WTC11 (cell line): ENCODE results near the gene NCAPD2.

ENCODE experiments used
- NR2C2 ChIP-seq: sonication (generic); formaldehyde crosslinking; IDR thresholded peaks from 2 replicates; pipeline ENCODE4 v1.8.0; 2022; ENCODE audit warnings: mild to moderate bottlenecking, missing genetic modification reagents
- SP1 ChIP-seq: sonication (generic); formaldehyde crosslinking; conservative IDR thresholded peaks from 2 replicates; pipeline ENCODE4 v1.8.1; 2022; ENCODE audit warnings: missing genetic modification reagents
- TF ChIP-seq, protein P1 (sequence below): fragments of 200-600 bp; IDR thresholded peaks from 2 replicates; pipeline ENCODE4 v1.8.0; 2022; ENCODE audit warnings: antibody characterized with exemption
- TF ChIP-seq, protein P2 (sequence below): sonication (generic); formaldehyde crosslinking; IDR thresholded peaks from 2 replicates; pipeline ENCODE4 v1.8.1; 2023; ENCODE audit warnings: mild to moderate bottlenecking, missing genetic modification reagents
- TF ChIP-seq, protein P3 (sequence below): fragments of 250-450 bp; sonication (Bioruptor Pico); IDR thresholded peaks from 2 replicates; pipeline ENCODE4 v1.9.0; 2021; ENCODE audit warnings: moderate library complexity, mild to moderate bottlenecking, inconsistent platforms, borderline replicate concordance
- TF ChIP-seq, protein P4 (sequence below): sonication (generic); formaldehyde crosslinking; IDR thresholded peaks from 2 replicates; pipeline ENCODE4 v1.8.1; 2022; ENCODE audit warnings: low read depth, missing genetic modification reagents, borderline replicate concordance

DNA sequence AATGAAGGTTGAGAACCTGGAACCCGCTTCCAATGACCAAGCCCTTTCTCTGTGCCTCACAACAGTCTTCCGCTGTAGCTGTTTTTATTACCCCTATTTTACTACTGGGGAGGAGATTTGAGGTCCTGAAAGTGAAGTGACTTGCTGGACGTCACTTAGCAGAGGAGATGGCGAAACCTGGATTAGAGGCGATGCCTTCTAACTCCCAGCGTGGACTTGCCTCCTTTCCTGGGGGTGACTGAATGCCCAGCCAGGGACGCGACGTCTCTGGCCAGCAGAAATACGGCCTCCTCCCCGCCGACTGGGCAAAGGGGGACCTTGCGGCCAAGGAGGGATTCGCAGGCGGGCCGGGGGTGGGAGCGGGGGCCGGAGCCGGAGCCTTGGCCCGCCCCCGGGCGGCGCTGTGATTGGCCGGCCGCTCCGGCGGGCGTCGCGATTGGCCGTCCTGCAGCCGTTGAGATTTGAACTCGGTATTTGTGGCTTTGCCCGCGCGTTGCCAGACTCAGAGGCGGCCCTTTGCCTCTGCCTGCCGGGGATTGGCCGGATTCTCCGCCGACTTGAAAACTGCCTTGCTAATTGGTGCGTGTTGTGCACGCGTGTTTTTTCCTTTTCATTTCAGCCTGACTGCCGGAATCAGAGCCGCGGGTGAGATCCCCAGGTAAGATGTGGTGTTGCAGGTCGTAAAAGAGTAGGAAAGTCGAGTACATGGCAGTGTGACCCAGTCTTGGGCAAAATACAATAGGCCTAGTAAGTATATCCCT is at the start of gene NCAPD2:
- TF ChIP-seq, protein P1, sequence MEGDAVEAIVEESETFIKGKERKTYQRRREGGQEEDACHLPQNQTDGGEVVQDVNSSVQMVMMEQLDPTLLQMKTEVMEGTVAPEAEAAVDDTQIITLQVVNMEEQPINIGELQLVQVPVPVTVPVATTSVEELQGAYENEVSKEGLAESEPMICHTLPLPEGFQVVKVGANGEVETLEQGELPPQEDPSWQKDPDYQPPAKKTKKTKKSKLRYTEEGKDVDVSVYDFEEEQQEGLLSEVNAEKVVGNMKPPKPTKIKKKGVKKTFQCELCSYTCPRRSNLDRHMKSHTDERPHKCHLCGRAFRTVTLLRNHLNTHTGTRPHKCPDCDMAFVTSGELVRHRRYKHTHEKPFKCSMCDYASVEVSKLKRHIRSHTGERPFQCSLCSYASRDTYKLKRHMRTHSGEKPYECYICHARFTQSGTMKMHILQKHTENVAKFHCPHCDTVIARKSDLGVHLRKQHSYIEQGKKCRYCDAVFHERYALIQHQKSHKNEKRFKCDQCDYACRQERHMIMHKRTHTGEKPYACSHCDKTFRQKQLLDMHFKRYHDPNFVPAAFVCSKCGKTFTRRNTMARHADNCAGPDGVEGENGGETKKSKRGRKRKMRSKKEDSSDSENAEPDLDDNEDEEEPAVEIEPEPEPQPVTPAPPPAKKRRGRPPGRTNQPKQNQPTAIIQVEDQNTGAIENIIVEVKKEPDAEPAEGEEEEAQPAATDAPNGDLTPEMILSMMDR: no peak
- peak; percentile 45; the same call in 1 of the 2 replicates for TF ChIP-seq NR2C2 (CRISPR knock-in tag)
- TF ChIP-seq, protein P2, sequence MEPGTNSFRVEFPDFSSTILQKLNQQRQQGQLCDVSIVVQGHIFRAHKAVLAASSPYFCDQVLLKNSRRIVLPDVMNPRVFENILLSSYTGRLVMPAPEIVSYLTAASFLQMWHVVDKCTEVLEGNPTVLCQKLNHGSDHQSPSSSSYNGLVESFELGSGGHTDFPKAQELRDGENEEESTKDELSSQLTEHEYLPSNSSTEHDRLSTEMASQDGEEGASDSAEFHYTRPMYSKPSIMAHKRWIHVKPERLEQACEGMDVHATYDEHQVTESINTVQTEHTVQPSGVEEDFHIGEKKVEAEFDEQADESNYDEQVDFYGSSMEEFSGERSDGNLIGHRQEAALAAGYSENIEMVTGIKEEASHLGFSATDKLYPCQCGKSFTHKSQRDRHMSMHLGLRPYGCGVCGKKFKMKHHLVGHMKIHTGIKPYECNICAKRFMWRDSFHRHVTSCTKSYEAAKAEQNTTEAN: no peak
- TF ChIP-seq, protein P3, sequence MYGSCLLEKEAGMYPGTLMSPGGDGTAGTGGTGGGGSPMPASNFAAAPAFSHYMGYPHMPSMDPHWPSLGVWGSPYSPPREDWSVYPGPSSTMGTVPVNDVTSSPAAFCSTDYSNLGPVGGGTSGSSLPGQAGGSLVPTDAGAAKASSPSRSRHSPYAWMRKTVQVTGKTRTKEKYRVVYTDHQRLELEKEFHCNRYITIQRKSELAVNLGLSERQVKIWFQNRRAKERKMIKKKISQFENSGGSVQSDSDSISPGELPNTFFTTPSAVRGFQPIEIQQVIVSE: no peak
- TF ChIP-seq, protein P4, sequence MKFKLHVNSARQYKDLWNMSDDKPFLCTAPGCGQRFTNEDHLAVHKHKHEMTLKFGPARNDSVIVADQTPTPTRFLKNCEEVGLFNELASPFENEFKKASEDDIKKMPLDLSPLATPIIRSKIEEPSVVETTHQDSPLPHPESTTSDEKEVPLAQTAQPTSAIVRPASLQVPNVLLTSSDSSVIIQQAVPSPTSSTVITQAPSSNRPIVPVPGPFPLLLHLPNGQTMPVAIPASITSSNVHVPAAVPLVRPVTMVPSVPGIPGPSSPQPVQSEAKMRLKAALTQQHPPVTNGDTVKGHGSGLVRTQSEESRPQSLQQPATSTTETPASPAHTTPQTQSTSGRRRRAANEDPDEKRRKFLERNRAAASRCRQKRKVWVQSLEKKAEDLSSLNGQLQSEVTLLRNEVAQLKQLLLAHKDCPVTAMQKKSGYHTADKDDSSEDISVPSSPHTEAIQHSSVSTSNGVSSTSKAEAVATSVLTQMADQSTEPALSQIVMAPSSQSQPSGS: no peak
- peak; percentile 83 for TF ChIP-seq SP1
